Measurements from ENCODE around the gene TPM1. TPM values are rescaled to one million over a fixed set of nuclear protein-coding genes. Genes with fewer than 3 reads are reported as not detected.

The TPM1 gene
- total and polyA plus RNA-seq, 10 of the 15 experiments (the other 5 are each of a cell fraction or from before 2014, with no cell fraction given) = 0.43 to 10.0 (median 2.4) TPM

DNA sequence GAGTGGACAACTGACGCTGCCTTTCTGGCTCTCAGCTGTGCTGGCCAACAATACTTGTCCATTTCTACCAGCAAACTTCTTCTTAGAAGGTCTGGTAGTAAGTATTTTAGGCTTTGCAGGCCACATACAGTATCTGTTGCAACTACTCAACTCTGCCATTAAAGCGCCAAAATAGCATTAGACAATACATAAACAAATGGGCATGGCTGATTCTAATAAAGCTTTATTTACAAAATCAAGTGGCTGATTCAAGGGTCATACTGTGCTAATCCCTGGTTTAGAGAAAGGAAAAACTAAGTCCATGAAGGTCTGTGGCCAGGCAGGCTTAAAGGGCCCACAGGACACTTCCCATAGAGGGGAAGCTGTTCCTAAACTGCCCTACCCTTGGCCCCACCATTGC, 26.3 kb upstream of the TPM1 start:
- no peak for FAIRE-seq
- no peak for DNase-seq (ENCODE audit: low read depth, low spot score)
- in situ Hi-C loops (cut with MboI) = no loop called here
- no peak for ATAC-seq
- H3K27me3 ChIP-seq (replicated peaks in 1 of 2; ENCODE audit: control insufficient read depth in 2 of 2, insufficient read depth in 2 of 2, low read length in 1 of 2) = no peaks in the 10 kb centered on the region; a peak in 3 of 4 replicates
- TF ChIP-seq CHD4 (IDR thresholded peaks at IDR 0.05) = no peak
- TF ChIP-seq, protein P1, sequence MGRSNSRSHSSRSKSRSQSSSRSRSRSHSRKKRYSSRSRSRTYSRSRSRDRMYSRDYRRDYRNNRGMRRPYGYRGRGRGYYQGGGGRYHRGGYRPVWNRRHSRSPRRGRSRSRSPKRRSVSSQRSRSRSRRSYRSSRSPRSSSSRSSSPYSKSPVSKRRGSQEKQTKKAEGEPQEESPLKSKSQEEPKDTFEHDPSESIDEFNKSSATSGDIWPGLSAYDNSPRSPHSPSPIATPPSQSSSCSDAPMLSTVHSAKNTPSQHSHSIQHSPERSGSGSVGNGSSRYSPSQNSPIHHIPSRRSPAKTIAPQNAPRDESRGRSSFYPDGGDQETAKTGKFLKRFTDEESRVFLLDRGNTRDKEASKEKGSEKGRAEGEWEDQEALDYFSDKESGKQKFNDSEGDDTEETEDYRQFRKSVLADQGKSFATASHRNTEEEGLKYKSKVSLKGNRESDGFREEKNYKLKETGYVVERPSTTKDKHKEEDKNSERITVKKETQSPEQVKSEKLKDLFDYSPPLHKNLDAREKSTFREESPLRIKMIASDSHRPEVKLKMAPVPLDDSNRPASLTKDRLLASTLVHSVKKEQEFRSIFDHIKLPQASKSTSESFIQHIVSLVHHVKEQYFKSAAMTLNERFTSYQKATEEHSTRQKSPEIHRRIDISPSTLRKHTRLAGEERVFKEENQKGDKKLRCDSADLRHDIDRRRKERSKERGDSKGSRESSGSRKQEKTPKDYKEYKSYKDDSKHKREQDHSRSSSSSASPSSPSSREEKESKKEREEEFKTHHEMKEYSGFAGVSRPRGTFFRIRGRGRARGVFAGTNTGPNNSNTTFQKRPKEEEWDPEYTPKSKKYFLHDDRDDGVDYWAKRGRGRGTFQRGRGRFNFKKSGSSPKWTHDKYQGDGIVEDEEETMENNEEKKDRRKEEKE (IDR thresholded peaks at IDR 0.05) = no peak
- ChIA-PET POLR2A (no interaction called here), RAD21 (ENCODE audit: unreplicated experiment) (no interaction called here), SMC1A (ENCODE audit: uncharacterized antibody, unreplicated experiment) (no interaction called here), CTCF (interaction anchor here (0.5 kb wide), 1 partner anchor 164 kb away, joined by 3 read pairs; no protein-coding TSS in a partner anchor)
- H4K20me1 ChIP-seq (ENCODE audit: control insufficient read depth, insufficient read depth) = no peaks in the 10 kb centered on the region
- no peak overlapping the region for H3K4me3 ChIP-seq
- H2AFZ ChIP-seq (ENCODE audit: control insufficient read depth, low read depth, low read length) = no peak overlapping the region
- no peaks in the 10 kb centered on the region for H3K4me1 ChIP-seq (ENCODE audit: control insufficient read depth, insufficient read depth, low read length)
- H3K79me2 ChIP-seq (ENCODE audit: control insufficient read depth, insufficient read depth, low read length) = no peaks in the 10 kb centered on the region
- H3K4me2 ChIP-seq (ENCODE audit: control insufficient read depth, insufficient read depth) = no peak overlapping the region
- BruUV-seq (replicated peaks) = no TSS peak
- intact Hi-C loops (cut with micrococcal nuclease; ENCODE audit: unreplicated experiment) = no loop called here
- no peak overlapping the region for H3K9ac ChIP-seq (ENCODE audit: control insufficient read depth, insufficient read depth, low read length)
- H3K36me3 ChIP-seq (ENCODE audit: control insufficient read depth in 2 of 2, insufficient read depth in 2 of 2, low read length in 1 of 2) = no peaks in the 10 kb centered on the region
- 69% methylated on average over 2 of the region's 2 CpGs for WGBS (ENCODE audit: insufficient coverage, insufficient replicate concordance, low lambda C conversion rate, missing lambda C conversion rate)
- no peaks in the 10 kb centered on the region for H3K9me3 ChIP-seq (replicated peaks; ENCODE audit: control insufficient read depth, insufficient read depth, low read length)
- H3K27ac ChIP-seq (ENCODE audit: control insufficient read depth, insufficient read depth) = no peak overlapping the region

DNA sequence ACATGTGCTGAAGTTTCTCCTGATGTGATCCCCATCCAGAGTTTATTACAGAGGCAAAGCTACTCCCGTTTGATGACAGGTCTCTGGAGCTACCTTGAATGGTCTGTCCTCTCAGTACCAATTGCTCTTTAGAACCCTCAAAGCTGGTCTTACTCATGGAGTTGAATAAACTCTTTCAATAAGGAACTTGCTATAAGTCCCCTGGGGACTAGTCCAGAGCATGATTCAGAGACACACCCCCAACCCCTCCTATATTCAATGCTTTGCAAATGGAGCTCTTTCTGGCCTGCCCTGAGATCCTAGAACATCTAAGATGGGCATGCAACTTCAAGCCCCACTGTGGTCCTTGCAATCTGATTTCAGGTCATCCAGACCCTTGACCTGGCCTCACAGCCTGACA, 23.9 kb upstream of the TPM1 start:
- BruUV-seq (replicated peaks) = no TSS peak
- in situ Hi-C loops (cut with MboI) = no loop called here
- H3K4me3 ChIP-seq = no peak overlapping the region
- WGBS (ENCODE audit: insufficient coverage, insufficient replicate concordance, low lambda C conversion rate, missing lambda C conversion rate) = 0% methylated on average over 1 of the region's 1 CpG
- ChIA-PET SMC1A (ENCODE audit: uncharacterized antibody, unreplicated experiment) (no interaction called here), RAD21 (ENCODE audit: unreplicated experiment) (no interaction called here), CTCF (interaction anchor here (1.3 kb wide), 1 partner anchor 28 kb away, joined by 3 read pairs; no protein-coding TSS in a partner anchor), POLR2A (no interaction called here)
- intact Hi-C loops (cut with micrococcal nuclease; ENCODE audit: unreplicated experiment) = no loop called here
- H3K36me3 ChIP-seq (ENCODE audit: control insufficient read depth in 2 of 2, insufficient read depth in 2 of 2, low read length in 1 of 2) = no peaks in the 10 kb centered on the region
- FAIRE-seq = no peak
- H3K9ac ChIP-seq (ENCODE audit: control insufficient read depth, insufficient read depth, low read length) = no peak overlapping the region
- no peak for ATAC-seq
- H3K9me3 ChIP-seq (replicated peaks; ENCODE audit: control insufficient read depth, insufficient read depth, low read length) = no peaks in the 10 kb centered on the region
- H2AFZ ChIP-seq (ENCODE audit: control insufficient read depth, low read depth, low read length) = no peak overlapping the region
- no peak for DNase-seq (ENCODE audit: low read depth, low spot score)
- TF ChIP-seq YBX1 (IDR thresholded peaks at IDR 0.05) (no peak), ZNF384 (IDR thresholded peaks at IDR 0.05; ENCODE audit: borderline replicate concordance, low read depth, low read length) (no peak), RAD51 (IDR thresholded peaks at IDR 0.05) (no peak)
- TF ChIP-seq, protein P2, sequence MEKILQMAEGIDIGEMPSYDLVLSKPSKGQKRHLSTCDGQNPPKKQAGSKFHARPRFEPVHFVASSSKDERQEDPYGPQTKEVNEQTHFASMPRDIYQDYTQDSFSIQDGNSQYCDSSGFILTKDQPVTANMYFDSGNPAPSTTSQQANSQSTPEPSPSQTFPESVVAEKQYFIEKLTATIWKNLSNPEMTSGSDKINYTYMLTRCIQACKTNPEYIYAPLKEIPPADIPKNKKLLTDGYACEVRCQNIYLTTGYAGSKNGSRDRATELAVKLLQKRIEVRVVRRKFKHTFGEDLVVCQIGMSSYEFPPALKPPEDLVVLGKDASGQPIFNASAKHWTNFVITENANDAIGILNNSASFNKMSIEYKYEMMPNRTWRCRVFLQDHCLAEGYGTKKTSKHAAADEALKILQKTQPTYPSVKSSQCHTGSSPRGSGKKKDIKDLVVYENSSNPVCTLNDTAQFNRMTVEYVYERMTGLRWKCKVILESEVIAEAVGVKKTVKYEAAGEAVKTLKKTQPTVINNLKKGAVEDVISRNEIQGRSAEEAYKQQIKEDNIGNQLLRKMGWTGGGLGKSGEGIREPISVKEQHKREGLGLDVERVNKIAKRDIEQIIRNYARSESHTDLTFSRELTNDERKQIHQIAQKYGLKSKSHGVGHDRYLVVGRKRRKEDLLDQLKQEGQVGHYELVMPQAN (conservative IDR thresholded peaks at IDR 0.05) = no peak
- H4K20me1 ChIP-seq (ENCODE audit: control insufficient read depth, insufficient read depth) = no peaks in the 10 kb centered on the region
- no peaks in the 10 kb centered on the region for H3K79me2 ChIP-seq (ENCODE audit: control insufficient read depth, insufficient read depth, low read length)
- H3K4me2 ChIP-seq (ENCODE audit: control insufficient read depth, insufficient read depth) = no peak overlapping the region
- no peaks in the 10 kb centered on the region for H3K4me1 ChIP-seq (ENCODE audit: control insufficient read depth, insufficient read depth, low read length)
- H3K27ac ChIP-seq (ENCODE audit: control insufficient read depth, insufficient read depth) = no peak overlapping the region
- peaks cover 0 to 1% of the 10 kb centered on the region in 2 experiments; a peak in 3 of 4 replicates for H3K27me3 ChIP-seq (replicated peaks in 1 of 2; ENCODE audit: control insufficient read depth in 2 of 2, insufficient read depth in 2 of 2, low read length in 1 of 2)

Data from GM12878 (cell line).